DMS153 (cell line): Measurements from ENCODE around the gene ZBTB11.
"Not testable (repeated sequence)": the region's sequence is repeated elsewhere in the genome, so short reads cannot be mapped to it uniquely, and the experiment has no call there.

Experiments used
- DNase-seq: peaks from one replicate; lab custom pipeline; 2025; lab: John Stamatoyannopoulos, UW

ZBTB11 gene

GRCh38 chr3:101643861-101644613 lies 32.9 kb downstream of the ZBTB11 start:
- no peak for DNase-seq

GRCh38 chr3:101643009-101643844 lies 33.7 kb downstream of the ZBTB11 start:
- DNase-seq: no peak

- no peak for DNase-seq
Measured at GRCh38 chr3:101642441-101642840, 34.5 kb downstream of the ZBTB11 start.

GRCh38 chr3:101641397-101642115 lies 35.4 kb downstream of the ZBTB11 start:
- DNase-seq: not testable (repeated sequence)

- no peak for DNase-seq
Measured at GRCh38 chr3:101640256-101640655, 36.7 kb downstream of the ZBTB11 start.

GRCh38 chr3:101639280-101639963 lies 37.5 kb downstream of the ZBTB11 start:
- DNase-seq: no peak

- no peak for DNase-seq
Measured at GRCh38 chr3:101638261-101638745, 38.6 kb downstream of the ZBTB11 start.

GRCh38 chr3:101637451-101637850 lies 39.5 kb downstream of the ZBTB11 start:
- no peak for DNase-seq

- no peak for DNase-seq
Measured at GRCh38 chr3:101635954-101636798, 40.8 kb downstream of the ZBTB11 start.

GRCh38 chr3:101635345-101635744 lies 41.6 kb downstream of the ZBTB11 start:
- no peak for DNase-seq

- DNase-seq: no peak
Measured at GRCh38 chr3:101634591-101635196, 42.2 kb downstream of the ZBTB11 start.

GRCh38 chr3:101633186-101633585 lies 43.7 kb downstream of the ZBTB11 start:
- DNase-seq: no peak

GRCh38 chr3:101632586-101632985 lies 44.3 kb downstream of the ZBTB11 start:
- DNase-seq: no peak

- DNase-seq: not testable (repeated sequence)
Measured at GRCh38 chr3:101631959-101632358, 45.0 kb downstream of the ZBTB11 start.

GRCh38 chr3:101631098-101631796 lies 45.7 kb downstream of the ZBTB11 start:
- no peak for DNase-seq

- DNase-seq: no peak
Measured at GRCh38 chr3:101629219-101629618, 47.7 kb downstream of the ZBTB11 start.

- DNase-seq: no peak
Measured at GRCh38 chr3:101625879-101626278, 51.1 kb downstream of the ZBTB11 start.

GRCh38 chr3:101624857-101625256 lies 52.1 kb downstream of the ZBTB11 start:
- DNase-seq: no peak

- DNase-seq: no peak
Measured at GRCh38 chr3:101623656-101624055, 53.3 kb downstream of the ZBTB11 start.

- no peak for DNase-seq
Measured at GRCh38 chr3:101619734-101620133, 57.2 kb downstream of the ZBTB11 start.
